GM04503 (cell line): ENCODE data around the gene LIMK1.
A peak's percentile ranks its signal among the peaks of the same experiment; 100 is the strongest.
"Not testable (repeated sequence)": the region's sequence is repeated elsewhere in the genome, so short reads cannot be mapped to it uniquely, and the experiment has no call there.

Experiments used
- DNase-seq: peaks from one replicate; pipeline ENCODE4 v3.0.0-alpha.2; 2012; ENCODE audit warnings: low read depth

The LIMK1 gene

DNA sequence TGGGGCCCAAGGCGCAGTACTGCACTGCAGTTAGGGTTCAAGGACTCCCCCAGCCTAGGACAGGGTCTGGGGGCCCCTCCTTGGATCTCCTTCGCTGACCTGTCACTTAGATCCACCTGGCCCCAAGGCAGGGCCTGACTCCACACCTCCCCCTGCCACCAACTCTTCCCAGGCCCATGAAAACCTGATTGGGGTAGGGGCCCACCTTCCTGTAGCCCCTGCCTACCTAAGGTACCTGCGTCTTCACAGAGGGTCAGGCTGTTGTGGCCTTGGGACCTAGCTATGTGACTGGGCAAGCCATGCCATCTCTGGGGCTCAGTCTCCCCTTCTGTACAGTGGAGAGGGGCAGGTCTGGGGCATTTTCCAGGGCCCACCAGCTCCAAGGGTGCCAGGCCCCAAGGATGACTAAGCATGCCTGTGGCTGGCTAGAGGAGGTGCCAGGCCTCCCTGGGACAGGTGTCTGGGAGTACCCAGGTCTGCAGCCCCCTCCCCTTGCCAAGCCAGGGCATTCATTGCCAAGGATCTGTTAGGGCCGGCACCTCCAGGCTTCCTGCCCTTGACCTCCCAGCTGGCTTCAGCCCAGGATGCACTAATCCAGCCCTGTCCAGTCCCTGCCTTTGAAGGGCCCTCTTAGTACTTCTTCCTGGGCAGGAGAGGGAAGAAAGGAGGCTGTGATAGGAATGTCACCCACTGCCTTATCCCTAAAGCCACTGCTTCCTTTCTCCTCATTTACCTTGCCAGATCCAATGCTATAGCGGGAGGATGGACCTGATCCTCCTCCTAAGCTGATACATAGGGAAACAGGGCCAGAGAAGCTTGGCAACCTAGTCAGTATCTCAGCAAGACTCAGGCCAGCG lies 1.3 kb downstream of the LIMK1 start:
- DNase-seq: no peak

DNA sequence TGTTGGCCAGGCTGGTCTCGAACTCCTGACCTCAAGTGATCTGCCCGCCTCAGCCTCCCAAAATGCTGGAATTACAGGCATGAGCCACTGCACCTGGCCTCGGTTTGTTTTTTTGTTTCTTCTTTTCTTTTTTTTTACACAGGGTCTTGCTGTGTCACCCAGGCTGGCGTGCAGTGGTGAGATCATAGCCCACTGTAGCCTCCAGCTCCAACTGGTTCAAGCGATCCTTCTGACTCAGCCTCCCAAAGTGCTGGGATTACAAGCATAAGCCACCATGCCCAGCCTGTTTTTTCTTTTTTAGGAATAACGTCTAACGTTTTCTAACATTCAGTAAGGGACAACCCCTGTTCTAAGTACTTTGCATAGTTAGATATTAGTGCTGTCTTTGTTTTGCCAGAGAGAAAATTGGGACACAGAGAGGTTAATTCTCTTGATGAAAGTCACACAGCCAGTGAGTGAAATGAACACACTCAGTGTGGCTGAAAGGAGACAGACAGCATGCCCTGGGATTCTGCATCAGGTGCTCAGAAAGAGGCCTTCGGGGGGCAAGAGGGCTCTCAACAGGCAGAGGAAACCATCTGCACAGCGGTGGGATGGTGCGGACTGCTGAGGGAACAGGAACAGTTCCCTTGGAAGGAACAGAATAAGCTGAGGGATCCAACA lies 4.3 kb downstream of the LIMK1 start:
- DNase-seq: no peak

DNA sequence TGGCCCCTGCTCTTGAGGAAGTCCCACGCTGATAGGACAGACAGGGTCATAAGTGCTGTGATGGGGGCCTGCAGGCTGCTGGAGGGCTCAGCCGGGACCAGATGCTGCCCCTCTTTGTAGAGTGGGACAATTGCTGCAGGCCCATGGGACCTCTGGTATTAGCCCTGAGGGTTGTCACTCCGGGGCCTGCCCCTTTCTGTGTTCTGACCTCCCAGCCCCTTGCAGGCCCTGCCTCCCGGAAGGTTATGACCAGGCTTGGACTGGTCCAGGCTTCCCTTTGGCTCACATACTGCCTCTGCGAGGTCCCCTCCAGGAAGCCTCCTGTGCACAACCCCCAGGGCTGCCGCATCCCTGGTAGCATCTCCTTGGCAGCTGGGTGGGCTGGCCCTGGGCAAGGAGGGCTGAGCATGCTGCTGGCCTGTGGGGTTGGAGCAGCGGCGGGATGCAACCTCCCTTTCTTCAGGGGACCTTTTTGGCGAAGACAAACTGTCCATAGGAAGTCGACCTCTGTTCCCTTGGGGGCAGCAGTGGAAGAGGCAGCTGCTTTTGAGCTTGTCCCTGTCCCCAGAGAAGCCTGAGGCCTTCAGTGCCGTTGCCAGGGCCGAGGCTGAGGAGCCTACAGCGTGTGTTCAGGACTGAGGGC lies 8.8 kb downstream of the LIMK1 start:
- no peak for DNase-seq

DNA sequence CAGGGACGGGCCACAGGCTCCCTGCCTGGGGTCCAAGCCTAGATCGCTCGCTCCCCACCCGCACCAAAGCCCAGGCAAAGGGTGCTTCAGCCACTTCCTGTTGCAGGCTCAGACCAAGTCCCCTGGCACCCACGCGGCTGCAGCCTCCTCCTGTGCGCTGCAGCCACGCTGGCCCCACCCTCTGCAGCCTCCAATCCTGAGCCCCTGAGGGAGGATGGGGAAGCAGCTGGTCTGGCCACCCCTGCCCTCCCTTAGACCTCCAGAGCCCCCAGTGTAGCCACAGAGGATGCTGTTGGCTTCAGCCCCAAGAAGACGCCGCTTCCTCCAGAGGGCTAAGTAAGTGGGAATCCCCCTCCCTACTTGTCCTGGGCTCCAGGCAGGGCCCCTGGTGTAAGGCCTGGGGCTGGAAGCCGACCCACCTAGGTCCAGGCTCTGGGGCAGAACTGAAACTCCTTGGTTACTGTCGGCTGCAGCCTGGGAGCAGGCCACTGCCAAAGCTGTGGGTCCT lies 9.4 kb downstream of the LIMK1 start:
- no peak for DNase-seq

DNA sequence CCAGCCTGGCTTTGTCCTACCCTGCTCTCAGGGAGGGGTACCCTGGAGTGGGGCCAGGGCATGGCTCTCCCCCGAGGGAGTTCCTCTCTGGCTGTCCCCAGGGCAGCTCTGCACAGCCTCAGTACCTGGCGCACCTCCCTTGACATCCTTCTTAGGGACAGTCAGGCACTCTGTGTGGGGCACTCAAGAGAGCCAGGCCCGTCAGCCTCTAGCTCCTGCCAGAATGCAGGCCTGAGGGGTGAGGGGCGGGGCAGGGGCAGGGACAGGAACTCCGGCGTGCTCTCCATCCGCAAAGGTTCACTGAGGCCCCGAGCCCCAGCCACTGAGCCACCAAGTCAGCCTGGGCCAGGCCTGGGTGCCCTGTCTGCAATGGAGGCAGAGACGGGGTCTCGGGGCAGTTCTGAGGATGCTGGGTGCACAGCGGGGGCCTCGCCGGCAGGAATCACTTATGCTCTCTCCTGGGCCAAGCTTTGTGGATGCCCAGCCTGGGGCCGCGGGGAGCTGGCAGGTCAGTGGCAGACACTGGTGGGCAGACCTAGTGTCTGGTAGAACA lies 10.1 kb downstream of the LIMK1 start:
- DNase-seq: no peak

DNA sequence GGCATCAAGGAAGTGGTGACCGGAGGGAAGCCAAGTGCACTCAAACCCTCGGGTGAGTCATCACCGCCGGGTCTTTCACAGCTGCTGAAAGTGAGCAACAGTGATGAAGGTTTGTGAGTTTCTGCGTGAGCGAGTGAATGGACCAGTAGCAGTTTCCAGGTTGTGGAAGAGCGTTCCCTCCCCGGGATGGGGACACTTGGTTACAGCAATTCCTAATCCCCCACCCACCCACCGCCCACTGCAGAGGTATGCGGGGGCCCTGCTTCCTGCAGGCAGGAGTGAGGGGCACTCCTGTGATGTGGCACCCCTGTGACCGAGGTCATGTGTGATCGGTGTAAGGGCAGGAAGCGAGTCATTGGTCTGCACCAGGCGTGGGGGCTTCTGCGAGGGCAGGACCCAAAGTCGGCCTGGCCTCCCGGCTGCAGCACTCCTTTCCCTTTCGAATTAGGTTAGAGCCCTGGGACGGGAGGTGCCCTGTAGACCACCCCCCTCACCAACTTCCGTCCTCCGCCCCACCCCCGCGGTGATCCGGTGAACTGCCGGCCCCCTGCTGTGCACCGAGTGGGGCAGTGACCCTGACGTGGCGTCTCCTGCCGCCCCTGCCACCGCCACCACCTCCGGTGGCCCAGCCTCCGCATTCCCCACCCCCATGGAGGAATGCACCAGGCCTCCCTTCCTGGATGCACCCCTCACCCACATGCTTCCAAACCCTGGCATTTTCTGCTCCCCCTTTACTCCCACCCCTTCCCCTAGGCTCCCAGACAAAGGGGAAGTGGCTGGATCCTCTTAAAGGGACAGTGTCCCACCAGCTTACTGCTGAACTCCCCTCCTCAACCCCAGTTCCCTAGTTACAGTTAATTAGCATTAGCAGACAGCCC lies 10.9 kb downstream of the LIMK1 start:
- peak; percentile 82 for DNase-seq

DNA sequence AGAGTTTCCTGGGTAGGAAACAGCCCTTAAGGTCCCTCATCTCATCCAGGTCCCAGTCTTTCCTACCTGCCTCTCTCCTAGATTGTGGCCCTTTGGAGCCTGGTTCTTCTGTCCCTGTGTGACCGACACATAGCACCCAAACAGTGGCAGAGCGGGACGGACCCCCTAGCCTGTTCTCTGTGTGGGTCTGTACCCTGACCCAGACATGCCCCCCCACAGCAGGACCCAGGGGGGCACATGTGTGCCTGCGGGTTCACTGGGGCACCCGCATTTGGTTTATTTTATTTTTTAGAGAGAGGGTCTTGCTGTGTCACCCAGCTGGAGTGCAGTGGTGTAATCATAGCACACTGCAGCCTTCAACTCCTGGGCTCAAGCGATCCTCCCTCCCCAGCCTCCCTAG lies 11.5 kb downstream of the LIMK1 start:
- no peak for DNase-seq

DNA sequence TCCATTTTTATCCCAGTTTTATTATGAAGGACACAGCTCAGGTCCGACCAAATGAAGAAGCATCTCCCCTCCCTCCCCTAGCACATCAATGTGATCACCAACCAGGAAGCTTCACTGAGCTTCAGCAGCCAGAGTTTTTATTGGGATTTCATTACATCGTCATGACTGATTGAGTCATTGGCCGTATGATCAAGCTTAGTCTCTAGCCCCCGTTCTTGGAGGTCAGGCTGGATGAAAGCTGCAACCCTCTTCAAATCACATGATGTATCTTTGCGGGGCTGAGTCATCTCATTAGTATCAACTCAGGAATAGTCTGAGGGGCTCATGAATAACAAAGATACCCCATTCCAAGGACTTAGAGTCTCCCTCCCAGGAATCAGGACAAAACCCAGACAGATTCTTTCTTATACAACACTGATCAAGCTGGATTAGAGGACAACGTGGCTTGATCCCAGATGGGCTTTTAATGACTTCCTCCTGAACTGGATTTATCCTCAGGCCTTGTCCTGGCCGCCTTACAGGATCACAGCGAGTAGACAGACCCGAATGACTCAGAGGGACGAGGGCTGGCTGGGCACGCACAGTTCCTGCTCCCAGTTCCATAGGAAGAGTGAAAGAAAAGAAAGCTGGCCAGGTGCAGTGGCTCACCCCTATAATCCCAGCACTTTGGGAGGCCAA lies 14.5 kb downstream of the LIMK1 start:
- peak; percentile 97 for DNase-seq

DNA sequence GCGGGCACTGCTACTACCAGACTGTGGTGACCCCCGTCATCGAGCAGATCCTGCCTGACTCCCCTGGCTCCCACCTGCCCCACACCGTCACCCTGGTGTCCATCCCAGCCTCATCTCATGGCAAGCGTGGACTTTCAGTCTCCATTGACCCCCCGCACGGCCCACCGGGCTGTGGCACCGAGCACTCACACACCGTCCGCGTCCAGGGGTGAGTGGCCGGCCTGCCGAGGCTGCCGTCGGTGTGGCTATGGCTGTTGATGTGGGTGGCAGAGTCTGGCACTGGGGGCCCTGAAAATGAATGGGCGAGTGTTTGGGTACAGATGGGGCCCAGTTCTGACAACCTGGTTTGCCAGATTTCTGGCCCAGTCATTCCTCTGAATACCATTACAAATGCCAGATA lies 15.4 kb downstream of the LIMK1 start:
- no peak for DNase-seq

DNA sequence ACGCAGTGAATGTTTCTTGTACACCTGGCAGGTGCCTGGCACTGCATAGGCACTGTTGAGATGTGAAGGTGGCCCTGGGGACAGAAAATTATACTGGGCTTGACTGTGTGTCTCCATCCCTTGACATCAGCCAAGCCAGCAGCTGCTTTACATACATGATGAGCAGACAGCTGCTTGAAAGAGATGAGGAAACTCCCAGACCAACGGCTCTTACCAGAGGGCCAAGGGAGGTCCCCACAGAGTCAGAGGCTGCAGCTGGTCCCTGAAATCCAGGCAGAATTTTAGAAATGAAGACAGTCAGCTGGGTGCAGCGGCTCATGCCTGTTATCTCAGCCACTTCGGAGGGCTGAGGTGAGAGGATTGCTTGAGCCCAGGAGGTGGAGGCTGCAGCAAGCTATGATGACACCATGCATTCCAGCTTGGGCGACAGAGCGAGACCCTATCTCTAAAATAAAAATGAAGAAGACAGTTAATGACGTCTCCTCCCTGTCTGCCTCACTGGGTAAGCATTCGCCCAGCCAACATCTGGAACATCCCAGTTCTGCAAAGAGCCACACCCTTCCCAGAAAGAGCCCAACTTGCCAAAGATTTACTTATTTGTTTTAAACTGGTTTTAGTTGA lies 17.6 kb downstream of the LIMK1 start:
- no peak for DNase-seq

DNA sequence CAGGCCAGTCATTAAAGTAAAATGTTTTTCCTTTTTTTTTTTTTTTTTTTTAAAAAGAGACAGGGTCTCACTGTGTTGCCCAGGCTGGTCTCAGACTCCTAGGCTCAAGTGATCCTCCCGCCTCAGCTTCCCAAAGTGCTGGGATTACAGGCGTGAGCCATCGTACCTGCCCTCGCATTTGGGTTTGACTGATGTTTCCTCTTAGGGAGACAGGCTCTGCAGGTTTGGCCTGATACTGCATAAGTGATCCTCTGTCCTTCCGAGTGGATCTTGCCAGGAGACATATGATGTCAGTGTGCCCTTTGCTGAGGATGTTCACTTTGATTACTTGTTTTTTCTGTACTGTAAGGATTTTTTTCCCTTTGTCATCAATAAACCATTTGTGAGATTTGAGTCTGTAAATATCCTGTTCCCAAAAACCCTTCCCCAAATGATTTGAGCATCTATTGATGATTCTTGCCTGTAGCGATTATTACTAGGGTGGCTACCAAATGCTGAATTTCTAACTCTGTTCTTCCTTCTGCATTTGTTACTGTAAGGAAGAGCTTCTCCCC lies 19.7 kb downstream of the LIMK1 start:
- no peak for DNase-seq

DNA sequence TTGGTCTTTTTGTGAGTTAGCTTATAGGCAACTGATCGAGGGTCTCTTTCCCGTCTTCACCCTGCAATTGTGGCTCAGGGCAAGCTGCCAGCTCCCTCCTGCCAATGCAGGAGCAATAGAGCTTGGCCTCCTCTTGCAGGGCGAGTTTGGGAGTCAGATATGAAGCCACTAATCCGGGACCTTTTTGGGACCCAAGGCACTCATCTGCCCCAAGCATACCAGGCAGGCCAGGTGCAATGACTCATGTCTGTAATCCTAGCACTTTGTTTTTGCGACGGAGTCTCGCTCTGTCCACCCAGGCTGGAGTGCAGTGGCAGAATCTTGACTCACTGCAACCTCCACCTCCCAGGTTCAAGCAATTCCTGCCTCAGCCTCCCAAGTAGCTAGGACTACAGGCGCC lies 21.1 kb downstream of the LIMK1 start:
- DNase-seq: no peak

DNA sequence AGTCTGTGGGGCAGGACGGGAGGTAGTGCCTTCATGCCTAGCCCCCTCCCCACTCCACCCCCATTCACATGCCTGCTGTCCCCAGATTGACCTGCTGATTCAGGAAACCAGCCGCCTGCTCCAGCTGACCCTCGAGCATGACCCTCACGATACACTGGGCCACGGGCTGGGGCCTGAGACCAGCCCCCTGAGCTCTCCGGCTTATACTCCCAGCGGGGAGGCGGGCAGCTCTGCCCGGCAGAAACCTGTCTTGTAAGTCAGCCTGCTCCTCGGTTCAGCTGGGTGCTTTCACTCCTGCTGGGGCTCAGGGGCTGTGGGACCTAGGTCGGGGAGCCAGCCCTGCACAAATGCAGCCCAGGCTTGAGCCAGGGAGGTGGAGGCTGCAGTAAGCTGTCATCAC lies 22.4 kb downstream of the LIMK1 start:
- no peak for DNase-seq

DNA sequence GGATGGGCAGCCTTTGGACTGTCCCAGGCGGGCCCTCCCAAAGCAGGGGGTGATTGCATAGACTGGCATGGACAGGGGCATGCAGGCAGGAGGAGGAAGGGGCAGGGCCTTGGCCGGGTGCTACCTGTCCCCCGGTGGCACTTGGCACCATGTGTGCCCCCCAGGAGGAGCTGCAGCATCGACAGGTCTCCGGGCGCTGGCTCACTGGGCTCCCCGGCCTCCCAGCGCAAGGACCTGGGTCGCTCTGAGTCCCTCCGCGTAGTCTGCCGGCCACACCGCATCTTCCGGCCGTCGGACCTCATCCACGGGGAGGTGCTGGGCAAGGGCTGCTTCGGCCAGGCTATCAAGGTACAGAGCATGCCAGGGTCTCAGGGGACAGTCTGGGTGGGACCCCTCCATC lies 23.2 kb downstream of the LIMK1 start:
- DNase-seq: no peak

DNA sequence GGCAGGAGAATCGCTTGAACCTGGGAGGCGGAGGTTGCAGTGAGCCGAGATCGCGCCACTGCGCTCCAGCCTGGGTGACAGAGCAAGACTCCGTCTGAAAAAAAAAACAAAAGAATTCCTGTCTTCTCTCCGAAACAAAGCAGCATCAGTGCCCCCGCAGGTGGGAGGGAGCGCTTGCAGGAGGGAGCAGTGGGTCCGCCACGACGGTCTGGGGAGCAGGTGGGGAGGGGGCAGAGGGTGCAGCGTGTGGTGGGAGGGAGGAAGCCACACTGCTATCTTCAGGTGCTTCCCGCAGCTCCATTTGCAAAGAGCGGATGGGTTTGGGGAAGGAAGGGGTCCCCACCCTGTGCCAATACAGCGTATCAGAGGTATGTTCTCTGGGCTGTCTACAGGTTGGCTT lies 31.7 kb downstream of the LIMK1 start:
- no peak for DNase-seq

DNA sequence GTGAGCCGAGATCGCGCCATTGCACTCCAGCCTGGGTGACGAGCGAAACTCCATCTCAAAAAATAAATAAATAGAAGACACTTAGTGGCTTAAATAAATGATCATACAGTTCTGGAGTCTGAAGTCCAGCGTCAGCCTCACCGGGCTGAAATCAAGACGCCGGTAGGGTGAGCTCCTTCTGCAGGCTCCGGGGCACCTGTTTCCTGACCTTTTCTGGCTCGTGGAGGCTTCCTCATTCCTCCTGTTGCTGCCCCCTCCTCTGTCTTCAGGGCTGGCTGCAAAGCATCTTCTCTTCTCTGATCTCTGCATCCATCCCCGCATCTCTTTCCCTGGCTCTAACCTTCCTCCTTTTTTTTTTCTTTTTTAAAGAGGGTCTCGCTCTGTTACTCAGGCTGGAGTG lies 32.8 kb downstream of the LIMK1 start:
- DNase-seq: no peak

DNA sequence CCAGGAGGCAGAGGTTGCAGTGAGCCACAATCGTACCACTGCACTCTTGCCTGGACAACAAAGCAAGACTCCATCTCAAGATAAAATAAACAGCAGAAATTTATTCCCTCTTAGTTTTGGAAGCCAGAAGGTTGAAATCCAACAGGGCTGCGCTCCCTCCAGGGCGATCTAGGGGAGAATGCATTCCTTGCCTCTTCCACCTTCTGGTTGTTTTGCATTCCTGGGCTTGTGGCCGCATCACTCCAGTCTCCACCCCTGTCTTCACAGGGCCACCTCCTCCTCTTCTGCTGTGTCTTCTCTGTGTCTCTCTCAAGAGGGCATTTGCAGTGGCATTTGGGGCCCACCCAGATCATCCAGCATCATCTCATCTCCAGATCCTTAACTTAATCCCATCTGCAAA lies 36.2 kb downstream of the LIMK1 start:
- DNase-seq: no peak

DNA sequence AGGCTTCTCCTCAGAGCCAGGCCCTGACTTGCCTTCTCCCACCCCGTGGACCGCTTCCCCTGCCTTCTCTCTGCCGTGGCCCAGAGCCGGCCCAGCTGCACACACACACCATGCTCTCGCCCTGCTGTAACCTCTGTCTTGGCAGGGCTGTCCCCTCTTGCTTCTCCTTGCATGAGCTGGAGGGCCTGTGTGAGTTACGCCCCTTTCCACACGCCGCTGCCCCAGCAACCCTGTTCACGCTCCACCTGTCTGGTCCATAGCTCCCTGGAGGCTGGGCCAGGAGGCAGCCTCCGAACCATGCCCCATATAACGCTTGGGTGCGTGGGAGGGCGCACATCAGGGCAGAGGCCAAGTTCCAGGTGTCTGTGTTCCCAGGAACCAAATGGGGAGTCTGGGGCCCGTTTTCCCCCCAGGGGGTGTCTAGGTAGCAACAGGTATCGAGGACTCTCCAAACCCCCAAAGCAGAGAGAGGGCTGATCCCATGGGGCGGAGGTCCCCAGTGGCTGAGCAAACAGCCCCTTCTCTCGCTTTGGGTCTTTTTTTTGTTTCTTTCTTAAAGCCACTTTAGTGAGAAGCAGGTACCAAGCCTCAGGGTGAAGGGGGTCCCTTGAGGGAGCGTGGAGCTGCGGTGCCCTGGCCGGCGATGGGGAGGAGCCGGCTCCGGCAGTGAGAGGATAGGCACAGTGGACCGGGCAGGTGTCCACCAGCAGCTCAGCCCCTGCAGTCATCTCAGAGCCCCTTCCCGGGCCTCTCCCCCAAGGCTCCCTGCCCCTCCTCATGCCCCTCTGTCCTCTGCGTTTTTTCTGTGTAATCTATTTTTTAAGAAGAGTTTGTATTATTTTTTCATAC lies 38.0 kb downstream of the LIMK1 start:
- DNase-seq: no peak

DNA sequence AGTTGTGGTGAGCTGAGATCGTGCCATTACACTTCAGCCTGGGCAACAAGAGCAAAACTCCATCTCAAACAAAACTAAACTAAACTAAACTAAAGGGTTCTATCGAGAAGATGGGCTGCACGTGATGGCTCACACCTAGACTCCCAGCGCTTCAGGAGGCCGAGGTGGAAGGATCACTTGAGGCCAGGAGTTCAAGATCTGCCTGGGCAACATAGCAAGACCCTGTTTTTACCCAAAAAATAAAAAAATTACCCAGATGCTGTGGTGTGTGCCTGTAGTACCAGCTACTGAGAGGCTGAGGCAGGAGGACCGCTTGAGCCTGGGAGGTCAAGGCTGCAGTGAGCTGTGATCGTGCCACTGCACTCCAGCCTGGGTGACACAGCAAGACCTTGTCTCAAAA lies 40.3 kb downstream of the LIMK1 start:
- DNase-seq: not testable (repeated sequence)
